Upper lobe of right lung (tissue), 1 donor: ENCODE data around the gene MED27. TPM values are rescaled to one million over a fixed set of nuclear protein-coding genes. Genes with fewer than 3 reads are reported as not detected.

ENCODE experiments used
- ATAC-seq: fragments of 200-7000 bp; cut with Tn5 transposase; one replicate; pipeline ENCODE4 v1.9.1; 2020; ENCODE audit warnings: mild to moderate bottlenecking, moderate library complexity
- DNase-seq: peaks from one replicate; pipeline ENCODE4 v3.0.0-alpha.2; 2020
- H3K27ac ChIP-seq: fragments of 200-600 bp; one replicate; pipeline ENCODE4 v1.8.0; 2022
- H3K27me3 ChIP-seq: fragments of 200-600 bp; one replicate; pipeline ENCODE4 v1.8.0; 2022; ENCODE audit warnings: mild to moderate bottlenecking
- H3K36me3 ChIP-seq: fragments of 200-600 bp; one replicate; pipeline ENCODE4 v1.8.0; 2022
- H3K4me1 ChIP-seq: fragments of 200-600 bp; one replicate; pipeline ENCODE4 v1.8.0; 2022
- H3K4me3 ChIP-seq: fragments of 200-600 bp; one replicate; pipeline ENCODE4 v1.8.0; 2022; ENCODE audit warnings: mild to moderate bottlenecking
- H3K9me3 ChIP-seq: fragments of 200-600 bp; one replicate; pipeline ENCODE4 v1.8.0; 2022
- CTCF ChIP-seq: fragments of 200-600 bp; IDR thresholded peaks from one replicate; pipeline ENCODE4 v1.8.0; 2022; ENCODE audit warnings: antibody characterized with exemption
- intact Hi-C: fragments of 100-400 bp; cut with DNase I; formaldehyde crosslinking; loops from one replicate; pipeline ENCODE4 v1.11.0; 2022
- total RNA-seq: library from RNA; stranded (reverse); fragmentation: NEBNext Ultra II Directional; extraction: Animal tissue kit (Norgen Biotek cat#: 25700); gene quantifications from one replicate; pipeline ENCODE4 v1.2.1, GENCODE V29; 2021
- donor health status: DM: no; HTN: yes; CAD: no; lungs with severe emphysema.

Gene MED27
- total RNA-seq, 1 donor from 2014 or later = 14.2 TPM

GRCh38 chr9:132007371-132008025, 72.2 kb downstream of the MED27 start:
- Histone ChIP-seq H3K36me3 (peaks cover 2% of the 10 kb centered on the region), H3K9me3 (no peaks in the 10 kb centered on the region), H3K27me3 (no peaks in the 10 kb centered on the region), H3K27ac (no peak overlapping the region), H3K4me1 (no peaks in the 10 kb centered on the region), H3K4me3 (no peak overlapping the region)
- DNase-seq (no peak), ATAC-seq (no peak)
- TF ChIP-seq CTCF = no peak
- intact Hi-C loops = no loop called here

GRCh38 chr9:132006677-132007370, 72.8 kb downstream of the MED27 start:
- H3K27ac ChIP-seq = no peak overlapping the region
- H3K9me3 ChIP-seq = no peaks in the 10 kb centered on the region
- H3K27me3 ChIP-seq = no peaks in the 10 kb centered on the region
- no peaks in the 10 kb centered on the region for H3K4me1 ChIP-seq
- DNase-seq (no peak), ATAC-seq (no peak)
- intact Hi-C loops = no loop called here
- H3K36me3 ChIP-seq = no peaks in the 10 kb centered on the region
- H3K4me3 ChIP-seq = no peak overlapping the region
- TF ChIP-seq CTCF = no peak

GRCh38 chr9:132005899-132006298, 73.8 kb downstream of the MED27 start:
- DNase-seq = no peak
- no peaks in the 10 kb centered on the region for H3K36me3 ChIP-seq
- no peak overlapping the region for H3K4me3 ChIP-seq

GRCh38 chr9:132004323-132004722, 75.3 kb downstream of the MED27 start:
- DNase-seq = no peak
- no peak overlapping the region for H3K27ac ChIP-seq
- no peak overlapping the region for H3K4me3 ChIP-seq
- ATAC-seq = no peak
- H3K36me3 ChIP-seq = no peaks in the 10 kb centered on the region
- no peaks in the 10 kb centered on the region for H3K4me1 ChIP-seq
- H3K27me3 ChIP-seq = no peaks in the 10 kb centered on the region
- no peaks in the 10 kb centered on the region for H3K9me3 ChIP-seq
- intact Hi-C loops = no loop called here
- no peak for TF ChIP-seq CTCF

More at GRCh38 chr9:132005899-132006298, 73.8 kb downstream of the MED27 start:
- intact Hi-C loops = no loop called here
- H3K9me3 ChIP-seq = no peaks in the 10 kb centered on the region
- ATAC-seq = no peak
- no peak for TF ChIP-seq CTCF
- H3K4me1 ChIP-seq = no peaks in the 10 kb centered on the region
- no peak overlapping the region for H3K27ac ChIP-seq
- no peaks in the 10 kb centered on the region for H3K27me3 ChIP-seq

GRCh38 chr9:132003896-132004295, 75.8 kb downstream of the MED27 start:
- H3K27me3 ChIP-seq = no peaks in the 10 kb centered on the region
- no peak overlapping the region for H3K27ac ChIP-seq
- ATAC-seq = no peak
- H3K36me3 ChIP-seq = no peaks in the 10 kb centered on the region
- H3K4me3 ChIP-seq = no peak overlapping the region
- no peaks in the 10 kb centered on the region for H3K4me1 ChIP-seq
- intact Hi-C loops = no loop called here
- TF ChIP-seq CTCF = no peak
- no peak for DNase-seq
- H3K9me3 ChIP-seq = no peaks in the 10 kb centered on the region
